ENCODE data around the gene BTRC. TPM values are rescaled to one million over a fixed set of nuclear protein-coding genes. Genes with fewer than 3 reads are reported as not detected.
"Not testable (repeated sequence)": the region's sequence is repeated elsewhere in the genome, so short reads cannot be mapped to it uniquely, and the experiment has no call there.

BTRC gene
- total RNA-seq, 1 experiment from 2014 or later: 5.7 TPM

- TF ChIP-seq EZH2phosphoT487 (IDR thresholded peaks at IDR 0.05; ENCODE audit: borderline replicate concordance, low read length): no peak
- TF ChIP-seq EZH2 (IDR thresholded peaks at IDR 0.05; ENCODE audit: low read length, unreplicated experiment): no peak
- TF ChIP-seq, protein P1, sequence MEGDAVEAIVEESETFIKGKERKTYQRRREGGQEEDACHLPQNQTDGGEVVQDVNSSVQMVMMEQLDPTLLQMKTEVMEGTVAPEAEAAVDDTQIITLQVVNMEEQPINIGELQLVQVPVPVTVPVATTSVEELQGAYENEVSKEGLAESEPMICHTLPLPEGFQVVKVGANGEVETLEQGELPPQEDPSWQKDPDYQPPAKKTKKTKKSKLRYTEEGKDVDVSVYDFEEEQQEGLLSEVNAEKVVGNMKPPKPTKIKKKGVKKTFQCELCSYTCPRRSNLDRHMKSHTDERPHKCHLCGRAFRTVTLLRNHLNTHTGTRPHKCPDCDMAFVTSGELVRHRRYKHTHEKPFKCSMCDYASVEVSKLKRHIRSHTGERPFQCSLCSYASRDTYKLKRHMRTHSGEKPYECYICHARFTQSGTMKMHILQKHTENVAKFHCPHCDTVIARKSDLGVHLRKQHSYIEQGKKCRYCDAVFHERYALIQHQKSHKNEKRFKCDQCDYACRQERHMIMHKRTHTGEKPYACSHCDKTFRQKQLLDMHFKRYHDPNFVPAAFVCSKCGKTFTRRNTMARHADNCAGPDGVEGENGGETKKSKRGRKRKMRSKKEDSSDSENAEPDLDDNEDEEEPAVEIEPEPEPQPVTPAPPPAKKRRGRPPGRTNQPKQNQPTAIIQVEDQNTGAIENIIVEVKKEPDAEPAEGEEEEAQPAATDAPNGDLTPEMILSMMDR (conservative IDR thresholded peaks at IDR 0.05; ENCODE audit: low read depth, low read length): no peak
- no peaks in the 10 kb centered on the region for H3K9me3 ChIP-seq (ENCODE audit: low read length)
- H3K27me3 ChIP-seq (ENCODE audit: low read length): no peaks in the 10 kb centered on the region
- CTCF ChIA-PET: interaction anchor here (0.6 to 1.0 kb wide), 2 partner anchors 74 to 89 kb away, joined by 5 to 7 read pairs; no protein-coding TSS in a partner anchor
- no peaks in the 10 kb centered on the region for H3K36me3 ChIP-seq (ENCODE audit: low read depth, low read length)
- no peaks in the 10 kb centered on the region for H3F3A ChIP-seq (ENCODE audit: low read length, unreplicated experiment)
- H3K4me2 ChIP-seq (ENCODE audit: low read length): peak overlapping the region; percentile 76
- no peak overlapping the region for H3K9ac ChIP-seq (ENCODE audit: low read length)
- 0 out of 2 replicates have a peak overlapping the region, but pooled peaks have one; percentile 9 for H2AFZ ChIP-seq (ENCODE audit: low read length)
- peaks cover 14% of the 10 kb centered on the region for H3K4me1 ChIP-seq (ENCODE audit: insufficient read depth, low read length)
- POLR2A ChIA-PET (ENCODE audit: unreplicated experiment): no interaction called here
- peak overlapping the region; percentile 33; the same call in 1 of the 2 replicates for H3K4me3 ChIP-seq (ENCODE audit: low read length)
- H3K9me2 ChIP-seq (replicated peaks; ENCODE audit: low read length): no peaks in the 10 kb centered on the region
- DNase-seq: peak; percentile 91
- no peaks in the 10 kb centered on the region for H4K20me1 ChIP-seq (ENCODE audit: low read length)
- peak overlapping the region; percentile 77 for H3K27ac ChIP-seq (ENCODE audit: low read length)
- ATAC-seq: peak; percentile 96
- peaks cover 28% of the 10 kb centered on the region for H3K79me2 ChIP-seq (ENCODE audit: low read length)
- TSS peak; percentile 64 for BruUV-seq (replicated peaks)
- intact Hi-C loops (cut with micrococcal nuclease): no loop called here
Measured at GRCh38 chr10:101367569-101368453, 13.8 kb downstream of the BTRC start.

DNA sequence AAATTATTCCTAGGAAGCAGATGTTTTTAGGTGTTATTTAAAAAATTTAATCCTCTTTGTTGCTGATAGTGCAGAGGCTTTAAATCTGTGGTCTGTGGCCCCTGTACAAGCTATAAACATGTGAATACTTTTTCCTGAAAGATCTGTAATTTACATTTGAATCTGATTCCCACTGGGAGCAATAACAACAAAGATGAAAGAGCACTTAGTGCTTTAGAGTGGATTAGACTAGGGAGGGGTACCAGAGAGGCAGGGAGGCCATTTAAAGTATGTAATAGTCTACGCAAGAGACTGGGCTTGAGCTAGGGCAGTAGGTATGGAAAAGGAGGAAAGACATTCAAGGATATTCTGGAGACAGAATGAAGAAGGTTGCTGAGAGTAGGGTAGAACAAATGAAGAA, 19.1 kb downstream of the BTRC start:
- intact Hi-C loops (cut with micrococcal nuclease): no loop called here
- no peak for ATAC-seq

GRCh38 chr10:101373993-101374392, 20.0 kb downstream of the BTRC start:
- H3K4me3 ChIP-seq (ENCODE audit: low read length); H3K4me2 ChIP-seq (ENCODE audit: low read length); intact Hi-C loops (cut with micrococcal nuclease); H3F3A ChIP-seq (ENCODE audit: low read length, unreplicated experiment); POLR2A ChIA-PET (ENCODE audit: unreplicated experiment); CTCF ChIA-PET; H3K4me1 ChIP-seq (ENCODE audit: insufficient read depth, low read length); H3K9ac ChIP-seq (ENCODE audit: low read length); H3K9me3 ChIP-seq (ENCODE audit: low read length); H3K27me3 ChIP-seq (ENCODE audit: low read length); H2AFZ ChIP-seq (ENCODE audit: low read length); H3K36me3 ChIP-seq (ENCODE audit: low read depth, low read length); BruUV-seq (replicated peaks); H3K9me2 ChIP-seq (replicated peaks; ENCODE audit: low read length); DNase-seq; H3K27ac ChIP-seq (ENCODE audit: low read length); ATAC-seq; H4K20me1 ChIP-seq (ENCODE audit: low read length): not testable (repeated sequence)
- peaks cover 11% of the 10 kb centered on the region for H3K79me2 ChIP-seq (ENCODE audit: low read length)

More for the DNA sequence above, 19.1 kb downstream of the BTRC start:
- Histone ChIP-seq H3F3A (ENCODE audit: low read length, unreplicated experiment) (no peaks in the 10 kb centered on the region), H2AFZ (ENCODE audit: low read length) (no peak overlapping the region), H3K9ac (ENCODE audit: low read length) (no peak overlapping the region), H3K27ac (ENCODE audit: low read length) (no peak overlapping the region), H3K9me2 (replicated peaks; ENCODE audit: low read length) (no peaks in the 10 kb centered on the region), H4K20me1 (ENCODE audit: low read length) (no peaks in the 10 kb centered on the region), H3K4me3 (ENCODE audit: low read length) (no peak overlapping the region), H3K27me3 (ENCODE audit: low read length) (no peaks in the 10 kb centered on the region), H3K4me2 (ENCODE audit: low read length) (no peak overlapping the region), H3K9me3 (ENCODE audit: low read length) (no peaks in the 10 kb centered on the region), H3K4me1 (ENCODE audit: insufficient read depth, low read length) (peaks cover 7% of the 10 kb centered on the region), H3K79me2 (ENCODE audit: low read length) (peaks cover 18% of the 10 kb centered on the region), H3K36me3 (ENCODE audit: low read depth, low read length) (no peaks in the 10 kb centered on the region)
- DNase-seq: no peak
- ChIA-PET CTCF (no interaction called here), POLR2A (ENCODE audit: unreplicated experiment) (no interaction called here)
- TF ChIP-seq, protein P1 (conservative IDR thresholded peaks at IDR 0.05; ENCODE audit: low read depth, low read length): no peak
- TF ChIP-seq EZH2phosphoT487 (IDR thresholded peaks at IDR 0.05; ENCODE audit: borderline replicate concordance, low read length): no peak
- TF ChIP-seq EZH2 (IDR thresholded peaks at IDR 0.05; ENCODE audit: low read length, unreplicated experiment): no peak
- BruUV-seq (replicated peaks): no TSS peak

Measured in PC-3 (cell line).